GM13976 (cell line): Measurements from ENCODE around the gene HSPB2.

Experiments
- DNase-seq: peaks from one replicate; pipeline ENCODE4 v3.0.0; 2012; ENCODE audit warnings: low spot score
- CTCF ChIP-seq: IDR thresholded peaks from 2 replicates; pipeline ENCODE4 v1.5.1; 2012; ENCODE audit warnings: borderline replicate concordance, mild to moderate bottlenecking; ENCODE audit not compliant: insufficient read depth; ENCODE audit errors: extremely low read depth, missing control alignments, control extremely low read depth
- in situ Hi-C: fragments of 300-500 bp; cut with MboI; formaldehyde crosslinking; loops from one replicate; pipeline ENCODE4 v1.12.0; 2022; ENCODE audit warnings: low sequenced_read_pairs, mixed read lengths, inconsistent platforms; ENCODE audit not compliant: unreplicated experiment

The HSPB2 gene

GRCh38 chr11:111944139-111944538 lies 31.6 kb downstream of the HSPB2 start:
- TF ChIP-seq CTCF = no peak
- in situ Hi-C loops = no loop called here
- DNase-seq = no peak

DNA sequence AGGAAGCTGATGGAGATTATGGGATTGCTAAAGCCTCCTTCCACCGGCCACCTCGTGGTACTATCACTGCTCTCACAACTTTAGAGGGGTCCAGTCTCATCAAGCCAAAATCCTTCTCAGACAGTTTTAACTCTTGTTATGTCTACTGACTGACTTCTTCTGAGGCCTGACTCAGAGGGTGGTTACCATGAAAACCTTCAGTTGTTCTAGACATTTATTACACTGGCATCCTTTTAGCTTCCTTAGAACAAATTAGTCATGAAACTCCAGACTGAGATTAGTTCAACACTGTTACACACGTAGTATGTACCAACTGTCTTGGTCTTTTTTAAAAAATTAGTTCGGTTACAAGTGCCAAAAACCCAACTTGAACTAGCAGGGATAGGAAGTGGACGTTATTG lies 32.1 kb downstream of the HSPB2 start:
- DNase-seq = no peak
- TF ChIP-seq CTCF = no peak
- in situ Hi-C loops = no loop called here

- no peak for TF ChIP-seq CTCF
- no peak for DNase-seq
- in situ Hi-C loops = no loop called here
Measured at GRCh38 chr11:111945198-111945597, 32.7 kb downstream of the HSPB2 start.

DNA sequence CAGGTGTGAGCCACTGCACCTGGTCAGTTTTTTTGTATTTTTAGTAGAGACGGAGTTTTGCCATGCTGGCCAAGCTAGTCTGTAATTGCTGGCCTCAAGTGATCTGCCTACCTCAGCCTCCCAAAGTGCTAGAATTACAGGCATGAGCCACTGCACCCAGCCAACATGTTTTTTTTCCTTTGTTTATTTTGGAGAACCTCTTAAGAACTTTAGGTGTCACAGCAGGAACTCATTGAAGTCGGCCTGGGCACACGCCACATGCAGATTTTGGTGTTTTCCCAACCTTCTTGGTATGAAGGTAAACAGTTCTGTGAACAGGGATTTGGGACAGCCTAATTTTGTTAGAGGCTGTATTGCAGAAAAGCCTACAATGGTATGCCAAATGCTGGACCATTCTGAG lies 34.0 kb downstream of the HSPB2 start:
- no peak for TF ChIP-seq CTCF
- no peak for DNase-seq
- in situ Hi-C loops = no loop called here

- DNase-seq = no peak
- TF ChIP-seq CTCF = no peak
- in situ Hi-C loops = no loop called here
Measured at GRCh38 chr11:111947143-111947542, 34.6 kb downstream of the HSPB2 start.

GRCh38 chr11:111949519-111950426 lies 37.2 kb downstream of the HSPB2 start:
- in situ Hi-C loops = no loop called here
- no peak for DNase-seq
- no peak for TF ChIP-seq CTCF
